GM18498 (cell line): Measurements from ENCODE around the gene EIF2D.

Source experiments
- ATAC-seq: cut with Tn5 transposase; IDR thresholded peaks from one replicate; pipeline ENCODE4 v1.9.1; 2021; ENCODE audit warnings: mild to moderate bottlenecking, moderate library complexity; ENCODE audit not compliant: unreplicated experiment

The EIF2D gene

DNA sequence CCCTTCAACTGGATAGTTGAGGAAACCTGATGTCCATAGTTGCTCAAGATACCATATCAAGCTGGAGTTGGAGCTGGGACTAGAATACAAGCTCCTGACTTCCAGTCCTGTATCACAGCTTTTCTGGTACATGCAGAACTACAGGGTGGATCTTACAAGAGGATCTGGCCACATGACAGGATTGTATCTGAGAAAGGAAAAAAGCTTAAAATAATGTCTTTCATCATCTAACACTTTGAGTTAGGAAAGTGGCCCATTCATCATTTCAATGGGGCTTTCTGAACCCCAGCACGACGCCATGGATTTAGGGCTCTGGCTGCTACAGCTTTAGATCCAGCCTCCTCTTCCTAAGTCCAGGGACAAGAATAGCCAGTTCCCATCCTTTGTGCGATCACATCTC is 58.1 kb downstream of the EIF2D start:
- ATAC-seq: no peak

DNA sequence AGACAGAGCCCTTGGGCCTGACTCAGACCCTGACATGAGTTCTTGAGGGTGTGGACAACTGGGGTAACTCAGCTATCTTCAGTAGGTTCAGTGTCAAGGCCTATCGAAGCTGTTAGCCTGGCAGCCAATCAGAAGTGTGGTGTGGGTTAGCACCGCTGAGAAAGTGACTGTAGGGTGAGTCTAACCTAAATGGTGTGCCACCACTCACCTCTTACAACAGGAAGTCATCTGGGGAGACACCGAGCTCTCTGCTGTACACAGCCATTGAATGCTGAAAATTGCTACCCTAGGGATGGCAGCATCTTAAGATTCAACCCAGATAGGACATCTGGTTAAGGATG is 60.3 kb downstream of the EIF2D start:
- ATAC-seq: no peak

DNA sequence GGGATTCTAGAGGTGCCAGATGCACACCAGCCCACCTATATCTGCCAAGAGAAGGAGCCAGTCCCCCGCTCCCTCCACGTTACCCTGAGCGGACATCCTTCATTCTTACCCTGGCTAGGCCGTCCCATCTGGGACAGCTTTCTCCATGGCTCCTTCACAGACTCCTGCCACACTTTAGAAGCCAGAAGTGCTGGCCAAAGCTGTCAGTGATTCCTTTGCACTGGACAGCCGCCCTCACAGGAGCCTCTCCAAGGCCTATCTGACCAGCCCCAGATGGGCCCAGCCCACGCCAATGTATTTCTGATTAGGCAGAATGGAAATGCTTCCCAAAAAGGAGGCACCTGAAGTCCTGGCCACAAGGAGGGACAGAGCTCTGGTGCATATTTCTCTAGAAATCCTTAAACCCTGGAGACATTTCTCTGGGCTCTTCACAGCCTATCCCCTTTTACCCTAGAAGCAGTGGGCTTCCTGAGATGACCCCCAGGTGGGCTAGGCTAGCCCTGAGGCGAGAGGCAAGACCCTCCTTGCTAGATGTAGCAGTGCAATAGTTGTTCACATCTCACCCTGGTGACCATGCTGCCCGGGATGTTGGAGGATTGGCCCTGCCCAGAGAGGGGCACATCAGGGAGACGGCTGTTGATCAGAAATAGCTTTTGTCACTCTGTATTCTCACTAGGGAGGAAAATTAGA is 60.8 kb downstream of the EIF2D start:
- ATAC-seq: no peak

DNA sequence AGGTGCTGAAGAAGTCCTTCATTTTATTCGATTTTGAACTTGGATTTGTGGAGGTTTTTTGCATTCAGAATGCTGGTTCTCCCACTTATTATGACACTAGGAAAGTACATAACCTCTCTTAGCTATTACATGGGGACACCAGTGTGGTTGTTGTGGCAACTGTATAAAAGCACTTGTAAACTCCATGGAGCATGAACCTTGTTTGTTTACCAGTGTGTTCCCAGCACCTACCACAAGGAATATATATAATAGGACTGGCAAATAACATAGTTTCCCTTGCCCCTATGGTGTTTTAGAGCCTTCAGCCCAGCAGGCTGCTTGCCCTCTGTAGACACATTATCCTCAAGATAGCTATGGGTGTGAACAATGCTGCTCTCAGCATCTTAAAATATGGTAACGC is 61.8 kb downstream of the EIF2D start:
- no peak for ATAC-seq

DNA sequence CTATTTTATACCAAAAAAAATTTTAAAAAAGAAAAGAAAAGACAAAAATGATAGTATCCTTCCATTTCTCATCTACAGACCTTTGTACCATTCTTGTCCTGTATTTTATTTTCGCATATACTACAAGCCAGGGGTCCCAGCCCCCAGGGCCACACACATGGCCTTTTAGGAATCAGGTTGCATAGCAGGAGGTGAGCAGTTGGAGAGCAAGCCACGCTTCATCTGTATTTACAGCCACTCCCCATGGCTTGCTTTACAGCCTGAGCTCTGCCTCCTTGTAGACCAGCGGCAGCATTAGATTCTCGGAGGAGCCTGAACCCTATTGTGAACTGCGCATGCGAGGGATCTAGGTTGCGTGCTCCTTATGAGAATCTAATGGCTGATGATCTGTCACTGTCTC is 65.2 kb downstream of the EIF2D start:
- ATAC-seq: no peak

DNA sequence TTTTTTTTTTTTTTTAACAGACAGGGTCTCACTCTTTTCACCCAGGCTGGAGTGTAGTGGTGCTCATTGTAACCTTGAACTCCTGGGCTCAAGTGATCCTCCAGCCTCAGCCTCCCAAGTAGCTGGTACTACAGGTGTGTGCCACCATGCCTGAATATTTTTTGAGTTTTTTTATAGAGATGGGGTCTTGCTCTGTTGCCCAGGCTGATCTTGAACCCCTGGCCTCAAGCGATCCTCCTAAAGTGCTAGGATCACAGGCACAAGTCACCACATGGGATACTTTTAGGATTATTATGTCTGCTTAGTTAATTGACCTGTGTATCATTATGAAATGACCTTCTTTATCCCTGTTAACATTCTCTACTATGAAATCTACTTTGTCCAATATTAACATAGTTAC is 66.9 kb downstream of the EIF2D start:
- no peak for ATAC-seq

DNA sequence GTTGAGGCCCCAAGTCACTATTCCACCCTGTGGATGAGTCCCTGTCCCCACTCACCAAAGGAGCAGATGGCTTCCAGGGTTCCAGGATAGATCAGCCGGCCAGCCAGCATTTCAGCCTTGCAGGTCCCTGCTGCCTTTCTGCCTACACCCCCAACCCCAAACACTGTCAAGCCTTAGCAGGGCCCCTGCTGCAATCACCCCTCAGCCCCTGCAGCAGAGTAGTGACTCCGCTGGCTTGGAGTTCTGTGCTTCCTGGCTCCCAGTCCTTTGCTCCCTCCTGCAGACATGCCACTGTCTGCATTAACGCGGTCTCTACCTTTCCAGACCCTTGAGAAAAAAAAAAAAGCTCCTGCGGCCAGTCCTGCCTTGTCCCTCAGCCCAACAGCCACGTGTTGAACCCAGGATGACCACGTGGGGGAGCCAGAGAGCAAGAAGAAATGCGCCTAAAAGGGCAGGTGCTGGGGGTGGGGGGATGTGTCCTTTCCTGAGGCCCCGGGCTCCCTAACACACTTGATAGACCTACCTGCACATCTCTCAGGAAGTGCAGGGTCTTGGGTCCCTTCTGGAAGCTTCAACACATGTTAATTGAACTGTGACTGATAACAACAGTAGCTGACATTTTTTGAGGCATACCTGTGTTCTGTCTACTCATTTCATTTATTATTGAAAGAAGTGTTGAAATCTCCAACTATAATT is 67.6 kb downstream of the EIF2D start:
- no peak for ATAC-seq
